DOHH2 (cell line): ENCODE results near the gene MIEF1.

Experiments used
- H3F3A ChIP-seq: fragments of 200-600 bp; sonication (generic), shearing (Covaris generic); 2 replicates; pipeline ENCODE4 v1.6.0; 2016; ENCODE audit warnings: antibody characterized with exemption, mild to moderate bottlenecking; ENCODE audit not compliant: control insufficient read depth, insufficient read depth
- H3K27ac ChIP-seq: fragments of 200-600 bp; sonication (generic); 2 replicates; pipeline ENCODE4 v1.5.1; 2014; ENCODE audit warnings: low read depth, mild to moderate bottlenecking, low read length, moderate library complexity
- H3K27me3 ChIP-seq: fragments of 200-600 bp; sonication (generic); 2 replicates; pipeline ENCODE4 v1.6.1; 2014; ENCODE audit warnings: mild to moderate bottlenecking, low read length, mixed read lengths; ENCODE audit not compliant: control insufficient read depth
- H3K36me3 ChIP-seq: fragments of 200-600 bp; sonication (generic); 2 replicates; pipeline ENCODE4 v1.6.1; 2014; ENCODE audit warnings: mild to moderate bottlenecking, low read length, moderate library complexity, mixed read lengths; ENCODE audit not compliant: control insufficient read depth
- H3K4me1 ChIP-seq: fragments of 200-600 bp; sonication (generic); 2 replicates; pipeline ENCODE4 v1.6.1; 2014; ENCODE audit warnings: mild to moderate bottlenecking, low read length, mixed read lengths; ENCODE audit not compliant: control insufficient read depth
- H3K4me2 ChIP-seq: fragments of 200-600 bp; sonication (generic); 2 replicates; pipeline ENCODE4 v1.6.0; 2014; ENCODE audit warnings: mild to moderate bottlenecking, low read length, moderate library complexity
- H3K4me3 ChIP-seq: fragments of 200-600 bp; sonication (generic); 2 replicates; pipeline ENCODE4 v1.5.1; 2014; ENCODE audit warnings: mild to moderate bottlenecking, low read length, mixed read lengths
- H3K79me2 ChIP-seq: fragments of 200-600 bp; sonication (generic); 2 replicates; pipeline ENCODE4 v1.6.1; 2014; ENCODE audit warnings: mild to moderate bottlenecking, low read length, mixed read lengths; ENCODE audit not compliant: control insufficient read depth
- H3K9me2 ChIP-seq: fragments of 200-600 bp; sonication (generic); replicated peaks from 2 replicates; pipeline ENCODE4 v1.6.1; 2014; ENCODE audit warnings: mild to moderate bottlenecking, low read length, mixed read lengths; ENCODE audit not compliant: control insufficient read depth
- H3K9me3 ChIP-seq: fragments of 200-600 bp; sonication (generic); 2 replicates; pipeline ENCODE4 v1.6.1; 2014; ENCODE audit warnings: antibody characterized with exemption, low read length, mixed read lengths; ENCODE audit not compliant: control insufficient read depth, insufficient read depth
- H4K20me1 ChIP-seq: fragments of 200-600 bp; sonication (generic); 2 replicates; pipeline ENCODE4 v1.6.0; 2014; ENCODE audit warnings: low read depth, mild to moderate bottlenecking, antibody characterized with exemption, low read length, moderate library complexity; ENCODE audit not compliant: control insufficient read depth, insufficient read depth
- EZH2phosphoT487 ChIP-seq: fragments of 200-600 bp; sonication (generic); IDR thresholded peaks from 2 replicates; pipeline ENCODE4 v1.6.1; 2017; ENCODE audit warnings: borderline replicate concordance, mild to moderate bottlenecking, antibody characterized with exemption, low read length, moderate library complexity, mixed read lengths
- TF ChIP-seq, protein P1 (sequence below): fragments of 200-600 bp; sonication (generic); IDR thresholded peaks from one replicate; pipeline ENCODE4 v1.5.1; 2014; ENCODE audit warnings: antibody characterized with exemption, mild to moderate bottlenecking, low read depth, low read length; ENCODE audit not compliant: poor library complexity, severe bottlenecking

MIEF1 gene

GRCh38 chr22:39474351-39475111 lies 27.6 kb upstream of the MIEF1 start:
- no peak overlapping the region for H3K27ac ChIP-seq
- H3K4me2 ChIP-seq = no peak overlapping the region

GRCh38 chr22:39475337-39475736 lies 26.8 kb upstream of the MIEF1 start:
- H3K9me3 ChIP-seq = no peaks in the 10 kb centered on the region
- H3K4me2 ChIP-seq = no peak overlapping the region
- peaks cover 88% of the 10 kb centered on the region for H3K79me2 ChIP-seq
- H4K20me1 ChIP-seq = peaks cover 3% of the 10 kb centered on the region; the same call in 1 of the 2 replicates
- peaks cover 50% of the 10 kb centered on the region for H3K36me3 ChIP-seq
- H3F3A ChIP-seq = peaks cover 13% of the 10 kb centered on the region
- H3K9me2 ChIP-seq = no peaks in the 10 kb centered on the region
- H3K4me1 ChIP-seq = peaks cover 44% of the 10 kb centered on the region
- no peaks in the 10 kb centered on the region for H3K27me3 ChIP-seq
- no peak overlapping the region for H3K4me3 ChIP-seq
- no peak overlapping the region for H3K27ac ChIP-seq
- no peak for TF ChIP-seq EZH2phosphoT487
- TF ChIP-seq, protein P1, sequence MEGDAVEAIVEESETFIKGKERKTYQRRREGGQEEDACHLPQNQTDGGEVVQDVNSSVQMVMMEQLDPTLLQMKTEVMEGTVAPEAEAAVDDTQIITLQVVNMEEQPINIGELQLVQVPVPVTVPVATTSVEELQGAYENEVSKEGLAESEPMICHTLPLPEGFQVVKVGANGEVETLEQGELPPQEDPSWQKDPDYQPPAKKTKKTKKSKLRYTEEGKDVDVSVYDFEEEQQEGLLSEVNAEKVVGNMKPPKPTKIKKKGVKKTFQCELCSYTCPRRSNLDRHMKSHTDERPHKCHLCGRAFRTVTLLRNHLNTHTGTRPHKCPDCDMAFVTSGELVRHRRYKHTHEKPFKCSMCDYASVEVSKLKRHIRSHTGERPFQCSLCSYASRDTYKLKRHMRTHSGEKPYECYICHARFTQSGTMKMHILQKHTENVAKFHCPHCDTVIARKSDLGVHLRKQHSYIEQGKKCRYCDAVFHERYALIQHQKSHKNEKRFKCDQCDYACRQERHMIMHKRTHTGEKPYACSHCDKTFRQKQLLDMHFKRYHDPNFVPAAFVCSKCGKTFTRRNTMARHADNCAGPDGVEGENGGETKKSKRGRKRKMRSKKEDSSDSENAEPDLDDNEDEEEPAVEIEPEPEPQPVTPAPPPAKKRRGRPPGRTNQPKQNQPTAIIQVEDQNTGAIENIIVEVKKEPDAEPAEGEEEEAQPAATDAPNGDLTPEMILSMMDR = no peak

More at GRCh38 chr22:39474351-39475111, 27.6 kb upstream of the MIEF1 start:
- Histone ChIP-seq H3K9me3 (no peaks in the 10 kb centered on the region), H3K4me1 (peaks cover 52% of the 10 kb centered on the region), H3K27me3 (no peaks in the 10 kb centered on the region), H3K79me2 (peaks cover 91% of the 10 kb centered on the region), H4K20me1 (peaks cover 3% of the 10 kb centered on the region; the same call in 1 of the 2 replicates), H3K36me3 (peaks cover 44% of the 10 kb centered on the region), H3K9me2 (no peaks in the 10 kb centered on the region), H3K4me3 (no peak overlapping the region), H3F3A (peaks cover 13% of the 10 kb centered on the region)
- TF ChIP-seq, protein P1 = no peak
- no peak for TF ChIP-seq EZH2phosphoT487

- Histone ChIP-seq H3K9me3 (no peaks in the 10 kb centered on the region), H3F3A (peaks cover 13% of the 10 kb centered on the region), H3K79me2 (peaks cover 85% of the 10 kb centered on the region), H3K36me3 (peaks cover 55% of the 10 kb centered on the region), H4K20me1 (peaks cover 3% of the 10 kb centered on the region; the same call in 1 of the 2 replicates), H3K9me2 (no peaks in the 10 kb centered on the region), H3K27ac (no peak overlapping the region), H3K4me1 (peaks cover 38% of the 10 kb centered on the region), H3K27me3 (no peaks in the 10 kb centered on the region), H3K4me2 (no peak overlapping the region), H3K4me3 (no peak overlapping the region)
- TF ChIP-seq, protein P1 = no peak
- no peak for TF ChIP-seq EZH2phosphoT487
Observed at GRCh38 chr22:39475902-39476301, 26.2 kb upstream of the MIEF1 start.
